GM19463 (cell line): ENCODE results near the gene ARL16.

Source experiments
- ATAC-seq: cut with Tn5 transposase; IDR thresholded peaks from one replicate; pipeline ENCODE4 v1.9.1; 2021; ENCODE audit warnings: mild to moderate bottlenecking, moderate library complexity; ENCODE audit not compliant: unreplicated experiment

ARL16 gene

GRCh38 chr17:81648013-81648706 is 35.4 kb downstream of the ARL16 start:
- no peak for ATAC-seq

DNA sequence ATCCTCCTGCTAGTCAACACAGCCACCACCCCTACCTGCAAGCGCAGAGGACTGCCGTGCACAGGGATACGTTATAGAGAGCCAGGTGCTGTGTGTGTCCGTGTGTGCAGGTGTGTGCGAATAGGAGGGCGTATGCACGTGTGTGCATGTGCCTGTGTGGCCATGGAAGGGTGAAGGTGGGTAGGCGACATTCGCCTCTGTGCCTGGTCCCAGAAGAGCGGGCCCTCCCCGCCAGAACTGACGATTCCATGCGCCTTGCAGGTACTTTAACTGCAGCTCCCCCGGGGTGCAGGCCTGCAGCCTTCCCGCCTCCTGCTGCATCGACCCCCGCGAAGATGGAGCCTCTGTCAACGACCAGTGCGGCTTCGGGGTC is 36.0 kb downstream of the ARL16 start:
- no peak for ATAC-seq

GRCh38 chr17:81646869-81647600 is 36.6 kb downstream of the ARL16 start:
- ATAC-seq: no peak

DNA sequence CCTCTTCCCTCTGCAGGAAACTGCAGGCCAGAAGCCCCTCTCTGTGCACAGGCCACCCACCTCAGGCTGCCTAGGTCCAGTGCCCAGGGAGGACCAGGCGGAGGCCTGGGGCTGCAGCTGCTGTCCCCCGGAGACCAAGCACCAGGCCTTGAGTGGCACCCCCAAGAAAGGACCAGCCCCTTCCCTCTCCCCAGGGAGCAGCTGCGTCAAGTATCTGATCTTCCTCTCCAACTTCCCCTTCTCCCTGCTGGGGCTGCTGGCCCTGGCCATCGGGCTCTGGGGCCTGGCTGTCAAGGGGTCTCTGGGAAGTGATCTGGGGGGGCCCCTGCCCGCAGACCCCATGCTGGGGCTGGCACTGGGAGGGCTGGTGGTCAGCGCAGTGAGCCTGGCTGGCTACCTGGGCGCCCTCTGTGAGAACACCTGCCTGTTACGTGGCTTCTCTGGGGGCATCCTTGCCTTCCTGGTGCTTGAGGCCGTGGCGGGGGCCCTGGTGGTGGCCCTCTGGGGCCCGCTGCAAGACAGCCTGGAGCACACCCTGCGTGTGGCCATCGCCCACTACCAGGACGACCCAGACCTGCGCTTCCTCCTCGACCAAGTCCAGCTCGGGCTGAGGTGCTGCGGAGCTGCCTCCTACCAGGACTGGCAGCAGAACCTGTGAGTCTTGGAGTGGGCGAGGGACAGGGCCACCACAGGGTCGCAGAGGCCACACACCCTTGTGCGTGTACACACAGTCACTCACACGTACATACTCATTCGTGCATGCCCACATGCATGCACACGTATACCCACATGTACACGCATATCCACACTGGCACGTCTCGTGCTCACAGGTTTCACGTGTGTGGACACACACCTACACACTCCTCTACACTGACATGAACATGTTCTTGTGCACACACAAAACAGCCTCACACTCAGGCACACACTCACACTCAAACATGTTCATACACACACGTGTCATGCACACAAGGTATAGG is 38.3 kb downstream of the ARL16 start:
- ATAC-seq: no peak

DNA sequence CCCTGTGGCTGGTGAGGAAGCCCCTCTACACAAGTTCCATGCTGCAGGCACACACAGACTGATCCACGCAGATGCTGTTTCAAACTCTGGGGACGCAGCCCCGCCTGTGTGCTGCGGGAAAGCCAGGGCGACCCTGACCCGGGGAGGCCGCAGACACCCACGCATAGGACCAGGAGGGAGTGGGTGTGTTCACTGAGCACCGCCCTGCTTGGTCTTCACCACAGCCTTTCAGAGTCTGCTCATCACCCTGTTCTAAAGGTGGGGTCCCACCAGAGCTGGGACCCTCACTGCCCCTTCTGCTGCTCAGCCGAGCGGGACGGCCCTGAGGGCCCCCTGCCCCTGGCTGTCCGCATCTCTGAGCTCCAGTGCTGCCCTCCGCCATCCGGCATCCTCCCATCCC is 39.1 kb downstream of the ARL16 start:
- no peak for ATAC-seq

DNA sequence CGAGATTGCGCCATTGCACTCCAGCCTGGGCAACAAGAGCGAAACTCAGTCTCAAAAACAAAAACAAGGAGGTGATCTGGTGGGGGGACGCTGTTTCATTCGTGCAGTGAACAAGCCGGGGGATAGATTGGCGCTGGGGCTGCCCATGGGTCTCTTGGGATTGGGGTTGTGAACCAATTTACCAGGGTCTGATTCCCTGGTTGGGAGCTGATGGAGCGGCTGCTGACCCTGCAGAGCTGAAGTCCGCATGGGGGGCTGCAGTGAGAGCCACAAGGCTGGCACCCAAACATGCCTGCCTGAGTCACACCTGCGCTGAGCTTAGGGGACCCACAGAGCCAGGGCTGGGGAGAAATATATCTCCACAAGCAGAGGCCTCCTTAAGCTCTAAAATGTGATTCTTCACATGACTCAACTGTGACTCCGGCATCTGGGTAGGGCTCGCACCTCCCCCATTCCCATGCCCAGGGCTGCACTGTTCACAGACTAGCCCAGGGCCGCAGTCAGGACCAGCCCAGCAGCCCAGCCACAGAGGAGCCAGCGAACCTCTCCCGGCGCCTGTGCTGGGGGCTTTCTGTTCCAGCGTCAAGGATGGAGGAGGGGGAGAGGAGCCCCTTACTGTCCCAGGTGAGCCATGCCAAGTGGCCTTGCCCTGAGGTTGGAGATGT is 41.6 kb downstream of the ARL16 start:
- ATAC-seq: no peak

DNA sequence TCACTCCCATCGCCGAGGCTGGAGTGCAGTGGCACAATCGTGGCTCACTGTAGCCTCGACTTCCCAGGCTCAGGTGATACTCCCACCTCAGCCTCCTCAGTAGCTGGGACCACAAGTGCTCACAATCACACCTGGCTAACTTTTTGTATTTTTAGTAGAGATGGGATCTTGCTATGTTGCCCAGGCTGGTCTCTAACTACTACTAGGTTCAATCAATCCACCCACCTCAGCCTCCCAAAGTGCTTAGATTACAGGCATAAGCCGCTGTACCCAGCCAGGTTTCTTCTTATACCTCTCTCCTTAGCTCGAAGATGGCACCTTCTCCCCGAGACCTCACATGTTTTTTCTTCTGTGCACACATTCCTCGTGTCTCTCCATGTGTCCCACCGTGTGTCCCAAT is 43.6 kb downstream of the ARL16 start:
- ATAC-seq: no peak

DNA sequence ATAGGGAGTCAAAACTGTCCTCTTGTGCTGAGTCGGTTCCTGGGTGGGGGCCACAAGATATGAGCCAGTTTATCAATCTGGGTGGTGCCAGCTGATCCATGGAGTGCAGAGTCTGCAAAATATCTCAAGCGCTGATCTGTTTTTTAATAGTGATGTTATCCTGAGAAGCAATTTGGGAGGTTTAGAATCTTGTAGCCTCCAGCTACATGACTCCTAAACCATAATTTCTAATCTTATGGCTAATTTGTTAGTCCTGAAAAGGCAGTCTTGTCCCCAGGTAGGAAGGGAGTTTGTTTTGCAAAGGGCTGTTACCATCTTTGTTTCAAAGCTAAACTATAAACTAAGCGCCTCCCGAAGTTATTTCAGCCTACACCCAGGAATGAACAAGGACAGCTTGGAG is 44.9 kb downstream of the ARL16 start:
- ATAC-seq: no peak

DNA sequence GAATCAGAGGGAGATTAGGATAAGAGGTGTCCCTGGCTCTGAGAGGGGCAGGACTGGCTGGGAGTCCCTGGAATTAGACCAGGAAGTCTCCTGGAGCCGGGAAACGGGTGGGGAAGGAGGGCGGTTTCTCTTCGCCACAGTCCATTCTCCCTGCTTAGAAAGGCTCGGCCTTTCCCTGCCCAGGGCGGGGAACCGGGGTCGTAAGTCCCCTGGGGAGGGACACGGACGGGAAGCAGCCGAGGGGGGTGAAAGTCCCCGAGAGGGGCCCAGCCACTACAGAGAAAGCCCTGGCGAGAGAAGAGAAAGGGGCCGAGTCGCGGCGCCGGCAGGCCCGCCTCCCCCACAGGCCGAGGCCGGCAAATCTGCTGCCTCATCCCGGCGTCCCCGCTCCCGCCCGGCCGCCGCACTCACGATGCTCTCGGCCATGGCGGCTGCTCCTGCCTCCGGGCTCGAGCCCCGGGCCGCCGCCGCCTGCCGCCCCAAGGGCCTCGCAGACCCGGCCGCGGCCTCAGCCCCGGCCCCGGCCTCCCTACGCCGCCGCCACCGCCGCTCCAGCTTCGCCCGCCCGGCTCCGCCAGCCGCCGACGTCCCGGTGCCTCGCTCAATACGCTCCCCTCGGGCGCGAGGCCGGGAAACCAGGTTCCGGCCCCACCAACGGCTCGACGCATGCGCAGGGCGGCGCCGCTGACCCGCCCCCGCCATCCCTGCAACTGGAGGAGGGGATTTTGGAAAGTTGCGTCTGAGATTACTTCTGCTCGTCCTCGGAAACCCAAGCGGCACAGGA is 46.9 kb downstream of the ARL16 start, which contains the start of the genes NPLOC4 and TSPAN10:
Gene NPLOC4 (minus strand): TSS at position 608 of the 784 bp plus-strand sequence. CDS start 182 bp downstream, at position 426.
Gene TSPAN10 (plus strand): TSS at position 692 of the 784 bp plus-strand sequence. CDS start 5,217 bp downstream, outside the sequence.
- peak; percentile 74 for ATAC-seq

- no peak for ATAC-seq
These were observed 47.6 kb downstream of the ARL16 start for GRCh38 chr17:81635973-81636504.

DNA sequence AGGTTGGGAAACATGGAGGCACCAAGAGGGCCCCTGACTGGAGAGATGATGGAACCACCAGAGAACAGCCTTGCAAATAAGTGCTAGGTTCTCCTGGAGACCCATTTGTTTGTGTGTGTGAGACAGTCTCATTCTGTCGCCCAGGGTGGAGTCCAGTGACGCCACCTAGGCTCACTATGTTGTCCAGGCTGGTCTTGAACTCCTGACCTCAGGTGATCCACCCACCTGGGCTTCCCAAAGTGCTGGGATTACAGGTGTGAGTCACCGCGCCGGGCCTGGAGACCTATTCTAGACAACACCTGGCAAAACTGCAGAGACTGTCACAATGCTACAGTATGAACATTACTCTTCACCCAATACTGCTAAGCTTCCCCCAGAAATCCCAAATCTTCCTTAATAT is 48.2 kb downstream of the ARL16 start:
- ATAC-seq: no peak

DNA sequence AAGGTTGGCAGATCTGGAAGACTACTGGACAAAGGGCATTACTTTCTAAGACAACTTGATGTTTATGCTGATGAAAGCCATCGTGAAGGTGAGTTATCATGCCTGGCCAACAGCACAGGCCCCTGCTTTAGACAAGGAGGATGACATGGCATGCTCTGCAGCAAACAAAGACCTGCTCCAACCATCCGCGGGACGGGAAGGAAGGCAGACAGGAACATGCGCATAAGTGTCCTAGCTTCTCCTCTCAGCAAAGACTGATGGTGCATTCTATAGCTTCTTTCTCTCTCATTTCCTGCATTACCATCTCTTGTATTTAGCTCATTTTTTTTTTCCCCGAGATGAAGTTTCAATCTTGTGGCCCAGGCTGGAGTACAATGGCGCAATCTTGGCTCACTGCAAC is 52.1 kb downstream of the ARL16 start:
- ATAC-seq: no peak
